Liver (tissue), 9 donors: ENCODE results near the gene TIGD2. TPM values are rescaled to one million over a fixed set of nuclear protein-coding genes. Genes with fewer than 3 reads are reported as not detected.

ENCODE experiments used
- DNase-seq: peaks from one replicate; pipeline ENCODE4 v3.0.0-alpha.2; 2017; ENCODE audit warnings: low spot score
- H3K27ac ChIP-seq, 2 donors: one replicate each; pipeline ENCODE4 v1.7.0; 2013; ENCODE audit warnings: inconsistent platforms in 2 of 2, low read length in 2 of 2, control low read depth in 1 of 2, low read depth in 1 of 2, mild to moderate bottlenecking in 1 of 2
- H3K27me3 ChIP-seq, 4 donors: one replicate each; pipeline versions ENCODE4 v1.6.1 to v1.7.0; 2013; ENCODE audit warnings: low read length in 3 of 4, inconsistent platforms in 1 of 4, mild to moderate bottlenecking in 1 of 4, moderate library complexity in 1 of 4; ENCODE audit not compliant: control insufficient read depth in 4 of 4, insufficient read depth in 4 of 4
- H3K36me3 ChIP-seq, 4 donors: one replicate each; pipeline versions ENCODE4 v1.6.1 to v1.7.0; 2013; ENCODE audit warnings: low read length in 3 of 4, mild to moderate bottlenecking in 3 of 4, low read depth in 1 of 4, moderate library complexity in 1 of 4; ENCODE audit not compliant: control insufficient read depth in 4 of 4, insufficient read depth in 3 of 4
- H3K4me1 ChIP-seq, 4 donors: one replicate each; pipeline versions ENCODE4 v1.6.1 to v1.7.0; 2013; ENCODE audit warnings: low read length in 3 of 4, mild to moderate bottlenecking in 3 of 4, moderate library complexity in 1 of 4; ENCODE audit not compliant: control insufficient read depth in 4 of 4, insufficient read depth in 4 of 4
- H3K4me3 ChIP-seq, 3 donors: one replicate each; pipeline versions ENCODE4 v1.6.1 to v1.7.0; 2013; ENCODE audit warnings: low read length in 3 of 3, control low read depth in 1 of 3, low read depth in 1 of 3, mild to moderate bottlenecking in 1 of 3
- H3K9ac ChIP-seq, 2 donors: one replicate each; pipeline ENCODE4 v1.7.0; 2013; ENCODE audit warnings: low read length in 2 of 2, mild to moderate bottlenecking in 2 of 2, moderate library complexity in 2 of 2, control low read depth in 1 of 2, low read depth in 1 of 2
- H3K9me3 ChIP-seq, 4 donors: one replicate each; pipeline versions ENCODE4 v1.6.1 to v1.7.0; 2013; ENCODE audit warnings: low read length in 3 of 4; ENCODE audit not compliant: control insufficient read depth in 4 of 4
- EGR1 ChIP-seq, 2 donors: IDR thresholded peaks; 2 replicates each; pipeline ENCODE4 v1.6.1; 2016 to 2018; ENCODE audit warnings: antibody characterized with exemption in 2 of 2, low read depth in 2 of 2
- FOXA1 ChIP-seq: IDR thresholded peaks from 2 replicates; pipeline ENCODE4 v1.6.1; 2016; ENCODE audit warnings: antibody characterized with exemption
- FOXA2 ChIP-seq: IDR thresholded peaks from 2 replicates; pipeline ENCODE4 v1.6.1; 2016; ENCODE audit warnings: antibody characterized with exemption
- GABPA ChIP-seq, 2 donors: IDR thresholded peaks in 1 of 2; conservative IDR thresholded peaks in 1 of 2; 2 replicates each; pipeline ENCODE4 v1.6.1; 2016; ENCODE audit warnings: antibody characterized with exemption in 2 of 2, mild to moderate bottlenecking in 1 of 2, moderate library complexity in 1 of 2
- HNF4A ChIP-seq, 2 donors: conservative IDR thresholded peaks; 2 replicates each; pipeline ENCODE4 v1.6.1; 2016; ENCODE audit warnings: antibody characterized with exemption in 2 of 2, mild to moderate bottlenecking in 2 of 2
- HNF4G ChIP-seq: IDR thresholded peaks from 2 replicates; pipeline ENCODE4 v1.6.1; 2016; ENCODE audit warnings: antibody characterized with exemption
- JUND ChIP-seq, 2 donors: IDR thresholded peaks; 2 replicates each; pipeline ENCODE4 v1.6.1; 2016; ENCODE audit warnings: antibody characterized with exemption in 2 of 2
- RAD21 ChIP-seq, 2 donors: IDR thresholded peaks; 2 replicates each; pipeline ENCODE4 v1.6.1; 2016; ENCODE audit warnings: antibody characterized with exemption in 2 of 2, mild to moderate bottlenecking in 2 of 2
- RXRA ChIP-seq, 2 donors: IDR thresholded peaks; 2 replicates each; pipeline ENCODE4 v1.6.1; 2017 to 2018; ENCODE audit warnings: antibody characterized with exemption in 2 of 2, mild to moderate bottlenecking in 1 of 2
- SP1 ChIP-seq: IDR thresholded peaks from 2 replicates; pipeline ENCODE4 v1.6.1; 2018; ENCODE audit warnings: antibody characterized with exemption, mild to moderate bottlenecking
- TAF1 ChIP-seq: conservative IDR thresholded peaks from 2 replicates; pipeline ENCODE4 v1.6.1; 2016; ENCODE audit warnings: antibody characterized with exemption, mild to moderate bottlenecking
- YY1 ChIP-seq: IDR thresholded peaks from 2 replicates; pipeline ENCODE4 v1.6.1; 2016; ENCODE audit warnings: antibody characterized with exemption, mild to moderate bottlenecking
- WGBS: extraction: QIAGEN DNeasy Blood & Tissue Kit; methylation state at CpG from one replicate; pipeline ENCODE4 v1.1.7; 2013; 5-methylcytosine and 5-hydroxymethylcytosine counted together
- polyA plus RNA-seq, 2 donors: library from polyadenylated mRNA; stranded (reverse) in 1 of 2; unstranded in 1 of 2; fragments of 200-250 nt in 1 of 2; fragments of >200 nt in 1 of 2; fragmentation: Nextera tagmentation in 1 of 2; extraction: Ambion mirVana in 1 of 2; gene quantifications; one replicate each; pipeline versions ENCODE4 v1.2.1 to v1.2.3, GENCODE V29; 2013 to 2015
- total RNA-seq, 2 donors: library from RNA; depleted of rRNA; stranded (reverse); fragments of >200 nt; gene quantifications; one replicate each; pipeline ENCODE4 v1.2.3, GENCODE V29; 2014
- TF ChIP-seq, protein P1 (sequence below): IDR thresholded peaks from 2 replicates; pipeline ENCODE4 v1.6.1; 2016; ENCODE audit warnings: antibody characterized with exemption
- TF ChIP-seq, protein P2 (sequence below): IDR thresholded peaks from 2 replicates; pipeline ENCODE4 v1.6.1; 2016; ENCODE audit warnings: antibody characterized with exemption, mild to moderate bottlenecking
- TF ChIP-seq, protein P3 (sequence below): IDR thresholded peaks from 2 replicates; pipeline ENCODE4 v1.6.1; 2016; ENCODE audit warnings: antibody characterized with exemption
- TF ChIP-seq, protein P4 (sequence below): IDR thresholded peaks from 2 replicates; pipeline ENCODE4 v1.6.1; 2016; ENCODE audit warnings: antibody characterized with exemption
- TF ChIP-seq, protein P5 (sequence below): fragments of 150-350 bp; IDR thresholded peaks from 2 replicates; pipeline ENCODE4 v1.5.1; 2017; ENCODE audit warnings: improper control_type of control experiment, low read depth, low read length; ENCODE audit not compliant: missing input control
- donor health status: healthy.
- donor health status: healthy.
- donor health status: healthy.
- donor health status: healthy.
- donor health status: healthy.

The TIGD2 gene
- total and polyA plus RNA-seq, 4 donors = 6.4 to 21.7 (median 9.8) TPM

DNA sequence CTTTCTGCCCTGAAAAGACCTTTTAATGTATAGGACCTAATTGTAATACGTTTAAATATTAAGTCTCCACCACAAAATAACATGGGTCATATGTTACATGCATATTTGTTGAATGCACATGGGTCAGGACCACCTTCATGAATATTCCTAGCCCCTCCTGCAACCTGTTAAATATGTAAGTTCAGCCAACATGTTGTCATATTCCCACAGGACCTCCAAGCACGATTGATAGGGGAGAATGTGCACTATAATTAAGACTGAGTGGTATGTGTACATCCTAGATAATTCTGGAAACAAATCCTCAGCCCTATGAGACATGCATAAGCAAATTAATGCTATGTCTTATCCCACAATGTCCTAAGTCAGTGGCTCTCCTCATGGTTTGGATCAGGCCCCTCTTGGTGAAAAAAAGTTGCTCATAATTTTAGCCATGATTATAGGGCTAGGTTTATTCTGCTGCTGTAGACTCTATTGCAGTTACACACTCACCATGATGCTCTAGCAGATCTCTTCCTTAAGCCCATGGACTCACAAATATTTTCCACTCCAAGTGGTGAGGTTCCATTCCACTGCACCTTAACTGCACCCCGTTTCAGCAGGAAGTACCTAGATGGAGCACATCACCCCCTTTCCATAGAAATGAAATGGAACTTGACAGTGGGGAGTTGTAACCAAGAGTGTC is 10.2 kb downstream of the TIGD2 start:
- Histone ChIP-seq H3K9ac (no peak overlapping the region), H3K4me1 (peaks cover 3 to 29% (median 15%) of the 10 kb centered on the region in 4 donors), H3K9me3 (no peaks in the 10 kb centered on the region), H3K27me3 (no peaks in the 10 kb centered on the region), H3K4me3 (no peak overlapping the region), H3K36me3 (no peaks in the 10 kb centered on the region), H3K27ac (no peak overlapping the region)
- 90% methylated on average over 3 of the region's 3 CpGs for WGBS
- no peak for TF ChIP-seq SP1
- no peak for TF ChIP-seq HNF4A (conservative IDR thresholded peaks at IDR 0.05)
- no peak for TF ChIP-seq TAF1
- TF ChIP-seq, protein P1, sequence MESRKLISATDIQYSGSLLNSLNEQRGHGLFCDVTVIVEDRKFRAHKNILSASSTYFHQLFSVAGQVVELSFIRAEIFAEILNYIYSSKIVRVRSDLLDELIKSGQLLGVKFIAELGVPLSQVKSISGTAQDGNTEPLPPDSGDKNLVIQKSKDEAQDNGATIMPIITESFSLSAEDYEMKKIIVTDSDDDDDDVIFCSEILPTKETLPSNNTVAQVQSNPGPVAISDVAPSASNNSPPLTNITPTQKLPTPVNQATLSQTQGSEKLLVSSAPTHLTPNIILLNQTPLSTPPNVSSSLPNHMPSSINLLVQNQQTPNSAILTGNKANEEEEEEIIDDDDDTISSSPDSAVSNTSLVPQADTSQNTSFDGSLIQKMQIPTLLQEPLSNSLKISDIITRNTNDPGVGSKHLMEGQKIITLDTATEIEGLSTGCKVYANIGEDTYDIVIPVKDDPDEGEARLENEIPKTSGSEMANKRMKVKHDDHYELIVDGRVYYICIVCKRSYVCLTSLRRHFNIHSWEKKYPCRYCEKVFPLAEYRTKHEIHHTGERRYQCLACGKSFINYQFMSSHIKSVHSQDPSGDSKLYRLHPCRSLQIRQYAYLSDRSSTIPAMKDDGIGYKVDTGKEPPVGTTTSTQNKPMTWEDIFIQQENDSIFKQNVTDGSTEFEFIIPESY = no peak
- TF ChIP-seq, protein P2, sequence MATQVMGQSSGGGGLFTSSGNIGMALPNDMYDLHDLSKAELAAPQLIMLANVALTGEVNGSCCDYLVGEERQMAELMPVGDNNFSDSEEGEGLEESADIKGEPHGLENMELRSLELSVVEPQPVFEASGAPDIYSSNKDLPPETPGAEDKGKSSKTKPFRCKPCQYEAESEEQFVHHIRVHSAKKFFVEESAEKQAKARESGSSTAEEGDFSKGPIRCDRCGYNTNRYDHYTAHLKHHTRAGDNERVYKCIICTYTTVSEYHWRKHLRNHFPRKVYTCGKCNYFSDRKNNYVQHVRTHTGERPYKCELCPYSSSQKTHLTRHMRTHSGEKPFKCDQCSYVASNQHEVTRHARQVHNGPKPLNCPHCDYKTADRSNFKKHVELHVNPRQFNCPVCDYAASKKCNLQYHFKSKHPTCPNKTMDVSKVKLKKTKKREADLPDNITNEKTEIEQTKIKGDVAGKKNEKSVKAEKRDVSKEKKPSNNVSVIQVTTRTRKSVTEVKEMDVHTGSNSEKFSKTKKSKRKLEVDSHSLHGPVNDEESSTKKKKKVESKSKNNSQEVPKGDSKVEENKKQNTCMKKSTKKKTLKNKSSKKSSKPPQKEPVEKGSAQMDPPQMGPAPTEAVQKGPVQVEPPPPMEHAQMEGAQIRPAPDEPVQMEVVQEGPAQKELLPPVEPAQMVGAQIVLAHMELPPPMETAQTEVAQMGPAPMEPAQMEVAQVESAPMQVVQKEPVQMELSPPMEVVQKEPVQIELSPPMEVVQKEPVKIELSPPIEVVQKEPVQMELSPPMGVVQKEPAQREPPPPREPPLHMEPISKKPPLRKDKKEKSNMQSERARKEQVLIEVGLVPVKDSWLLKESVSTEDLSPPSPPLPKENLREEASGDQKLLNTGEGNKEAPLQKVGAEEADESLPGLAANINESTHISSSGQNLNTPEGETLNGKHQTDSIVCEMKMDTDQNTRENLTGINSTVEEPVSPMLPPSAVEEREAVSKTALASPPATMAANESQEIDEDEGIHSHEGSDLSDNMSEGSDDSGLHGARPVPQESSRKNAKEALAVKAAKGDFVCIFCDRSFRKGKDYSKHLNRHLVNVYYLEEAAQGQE = no peak
- no peak for TF ChIP-seq FOXA1
- TF ChIP-seq, protein P3, sequence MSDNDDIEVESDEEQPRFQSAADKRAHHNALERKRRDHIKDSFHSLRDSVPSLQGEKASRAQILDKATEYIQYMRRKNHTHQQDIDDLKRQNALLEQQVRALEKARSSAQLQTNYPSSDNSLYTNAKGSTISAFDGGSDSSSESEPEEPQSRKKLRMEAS = no peak
- TF ChIP-seq YY1 = no peak
- TF ChIP-seq FOXA2 = no peak
- TF ChIP-seq RXRA (IDR thresholded peaks at IDR 0.05) = no peak
- TF ChIP-seq HNF4G = no peak
- TF ChIP-seq GABPA (IDR thresholded peaks at IDR 0.05 in 1 of 2, conservative IDR thresholded peaks at IDR 0.05 in 1 of 2) = no peak
- TF ChIP-seq, protein P4, sequence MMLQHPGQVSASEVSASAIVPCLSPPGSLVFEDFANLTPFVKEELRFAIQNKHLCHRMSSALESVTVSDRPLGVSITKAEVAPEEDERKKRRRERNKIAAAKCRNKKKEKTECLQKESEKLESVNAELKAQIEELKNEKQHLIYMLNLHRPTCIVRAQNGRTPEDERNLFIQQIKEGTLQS = no peak
- TF ChIP-seq EGR1 (IDR thresholded peaks at IDR 0.05; ENCODE audit: low read depth in 2 of 2) = no peak
- TF ChIP-seq RAD21 (IDR thresholded peaks at IDR 0.05) = no peak
- TF ChIP-seq JUND (IDR thresholded peaks at IDR 0.05) = no peak
- TF ChIP-seq, protein P5, sequence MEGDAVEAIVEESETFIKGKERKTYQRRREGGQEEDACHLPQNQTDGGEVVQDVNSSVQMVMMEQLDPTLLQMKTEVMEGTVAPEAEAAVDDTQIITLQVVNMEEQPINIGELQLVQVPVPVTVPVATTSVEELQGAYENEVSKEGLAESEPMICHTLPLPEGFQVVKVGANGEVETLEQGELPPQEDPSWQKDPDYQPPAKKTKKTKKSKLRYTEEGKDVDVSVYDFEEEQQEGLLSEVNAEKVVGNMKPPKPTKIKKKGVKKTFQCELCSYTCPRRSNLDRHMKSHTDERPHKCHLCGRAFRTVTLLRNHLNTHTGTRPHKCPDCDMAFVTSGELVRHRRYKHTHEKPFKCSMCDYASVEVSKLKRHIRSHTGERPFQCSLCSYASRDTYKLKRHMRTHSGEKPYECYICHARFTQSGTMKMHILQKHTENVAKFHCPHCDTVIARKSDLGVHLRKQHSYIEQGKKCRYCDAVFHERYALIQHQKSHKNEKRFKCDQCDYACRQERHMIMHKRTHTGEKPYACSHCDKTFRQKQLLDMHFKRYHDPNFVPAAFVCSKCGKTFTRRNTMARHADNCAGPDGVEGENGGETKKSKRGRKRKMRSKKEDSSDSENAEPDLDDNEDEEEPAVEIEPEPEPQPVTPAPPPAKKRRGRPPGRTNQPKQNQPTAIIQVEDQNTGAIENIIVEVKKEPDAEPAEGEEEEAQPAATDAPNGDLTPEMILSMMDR = no peak
- DNase-seq = no peak
